ENCODE results near the gene MFN1. TPM values are rescaled to one million over a fixed set of nuclear protein-coding genes. Genes with fewer than 3 reads are reported as not detected.

MFN1 gene
- polyA plus RNA-seq, 1 experiment = 63.0 TPM

DNA sequence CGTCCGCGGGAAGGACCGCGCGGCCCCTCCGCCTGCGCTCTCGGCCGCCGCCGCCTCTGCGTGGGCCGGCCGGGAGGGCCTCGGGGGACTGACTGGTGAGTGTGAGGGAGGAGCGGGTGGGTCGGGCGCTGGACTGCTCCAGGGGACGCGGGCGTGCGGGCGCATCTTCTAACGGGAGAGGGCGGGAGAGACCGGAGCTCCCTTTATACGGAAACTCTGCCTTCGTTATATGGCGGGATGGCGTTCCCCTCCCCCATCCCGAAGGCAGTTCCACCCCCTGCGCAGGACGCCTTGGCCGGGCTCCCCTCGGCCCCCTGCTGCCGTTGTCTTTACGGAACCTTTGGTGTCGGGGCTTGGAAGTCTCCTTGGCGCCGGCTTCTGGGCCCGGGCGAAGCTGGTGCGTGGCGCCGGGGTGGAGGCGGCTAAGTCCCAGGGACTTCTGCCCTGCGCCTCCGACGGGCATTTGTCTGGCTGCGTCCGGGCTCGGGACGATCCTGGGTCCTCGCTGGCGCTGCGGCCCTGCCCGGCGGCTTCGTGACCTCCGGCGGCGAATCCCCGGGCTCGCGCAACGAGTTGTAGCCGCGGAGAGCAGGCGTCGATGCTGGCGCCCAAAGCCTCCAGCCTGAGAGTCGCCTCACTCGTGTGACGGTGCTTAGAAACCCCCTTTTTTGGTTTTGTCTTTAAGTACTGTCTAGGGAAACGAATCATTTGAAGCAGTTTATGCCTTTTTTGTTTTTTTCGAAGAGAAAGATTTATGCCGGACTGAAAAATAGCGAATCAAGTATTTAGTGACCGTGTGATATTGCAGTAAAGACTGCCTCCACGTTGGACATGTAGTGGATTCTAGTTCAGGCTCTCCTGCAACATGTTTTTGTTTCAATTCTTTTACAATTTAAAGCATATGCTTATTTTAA is 24.1 kb upstream of the MFN1 start:
- peak overlapping the region; percentile 82 for H3K4me3 ChIP-seq (ENCODE audit: low read depth, low read length)
- H3K27me3 ChIP-seq (ENCODE audit: control insufficient read depth, insufficient read depth, low read length) = no peaks in the 10 kb centered on the region
- DNase-seq (ENCODE audit: low read depth, low spot score) = no peak
- CTCF ChIA-PET = interaction anchor here (0.6 to 2.1 kb wide), 10 partner anchors 176 to 308 kb away, joined by 3 to 7 read pairs (median 4); partner anchors contain the start of gene ACTL6A
- TF ChIP-seq, protein P1, sequence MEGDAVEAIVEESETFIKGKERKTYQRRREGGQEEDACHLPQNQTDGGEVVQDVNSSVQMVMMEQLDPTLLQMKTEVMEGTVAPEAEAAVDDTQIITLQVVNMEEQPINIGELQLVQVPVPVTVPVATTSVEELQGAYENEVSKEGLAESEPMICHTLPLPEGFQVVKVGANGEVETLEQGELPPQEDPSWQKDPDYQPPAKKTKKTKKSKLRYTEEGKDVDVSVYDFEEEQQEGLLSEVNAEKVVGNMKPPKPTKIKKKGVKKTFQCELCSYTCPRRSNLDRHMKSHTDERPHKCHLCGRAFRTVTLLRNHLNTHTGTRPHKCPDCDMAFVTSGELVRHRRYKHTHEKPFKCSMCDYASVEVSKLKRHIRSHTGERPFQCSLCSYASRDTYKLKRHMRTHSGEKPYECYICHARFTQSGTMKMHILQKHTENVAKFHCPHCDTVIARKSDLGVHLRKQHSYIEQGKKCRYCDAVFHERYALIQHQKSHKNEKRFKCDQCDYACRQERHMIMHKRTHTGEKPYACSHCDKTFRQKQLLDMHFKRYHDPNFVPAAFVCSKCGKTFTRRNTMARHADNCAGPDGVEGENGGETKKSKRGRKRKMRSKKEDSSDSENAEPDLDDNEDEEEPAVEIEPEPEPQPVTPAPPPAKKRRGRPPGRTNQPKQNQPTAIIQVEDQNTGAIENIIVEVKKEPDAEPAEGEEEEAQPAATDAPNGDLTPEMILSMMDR (IDR thresholded peaks at IDR 0.05; ENCODE audit: low read depth, low read length) = no peak
- peaks cover 3% of the 10 kb centered on the region; the same call in 1 of the 2 replicates for H3K9me3 ChIP-seq (ENCODE audit: control insufficient read depth, insufficient read depth, low read length)
- H3K27ac ChIP-seq (ENCODE audit: low read depth, low read length) = peak overlapping the region; percentile 86
- POLR2A ChIA-PET = interaction anchor here (0.6 to 1.5 kb wide), 3 partner anchors 23 to 102 kb away, joined by 3 to 6 read pairs (median 4); no protein-coding TSS in a partner anchor

DNA sequence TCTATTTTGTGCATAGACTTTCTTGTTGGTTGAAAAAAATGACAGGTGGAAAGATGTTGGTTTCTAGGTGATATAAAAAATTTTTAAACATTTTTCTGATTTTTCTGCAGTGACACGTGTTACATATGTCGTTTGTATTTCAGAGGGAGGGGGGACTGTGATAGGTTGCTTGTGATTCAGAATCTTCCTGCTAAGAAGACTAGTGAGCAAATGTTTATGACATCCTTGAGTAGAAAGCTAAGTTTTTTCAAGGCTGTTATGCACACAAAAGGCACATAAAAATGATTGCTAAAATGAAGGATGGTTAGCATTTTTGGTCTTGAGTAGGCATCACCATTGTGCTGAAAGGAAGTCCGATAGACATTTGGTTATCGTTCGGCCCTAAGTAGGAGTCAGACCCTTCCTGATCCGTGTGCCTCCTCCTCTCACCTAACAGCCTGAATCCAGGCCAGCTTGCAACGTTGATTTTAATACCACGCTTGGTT is 23.2 kb upstream of the MFN1 start:
- TF ChIP-seq, protein P1 (IDR thresholded peaks at IDR 0.05; ENCODE audit: low read depth, low read length) = no peak
- CTCF ChIA-PET = interaction anchor here (0.6 to 2.1 kb wide), 8 partner anchors 177 to 309 kb away, joined by 3 to 7 read pairs (median 4); no protein-coding TSS in a partner anchor
- peak overlapping the region; percentile 12 for H3K27ac ChIP-seq (ENCODE audit: low read depth, low read length)
- POLR2A ChIA-PET = interaction anchor here (1.5 kb wide), 1 partner anchor 22 kb away, joined by 4 read pairs; no protein-coding TSS in a partner anchor
- H3K9me3 ChIP-seq (ENCODE audit: control insufficient read depth, insufficient read depth, low read length) = peaks cover 3% of the 10 kb centered on the region; the same call in 1 of the 2 replicates
- no peaks in the 10 kb centered on the region for H3K27me3 ChIP-seq (ENCODE audit: control insufficient read depth, insufficient read depth, low read length)
- H3K4me3 ChIP-seq (ENCODE audit: low read depth, low read length) = peak overlapping the region; percentile 82
- DNase-seq (ENCODE audit: low read depth, low spot score) = no peak

DNA sequence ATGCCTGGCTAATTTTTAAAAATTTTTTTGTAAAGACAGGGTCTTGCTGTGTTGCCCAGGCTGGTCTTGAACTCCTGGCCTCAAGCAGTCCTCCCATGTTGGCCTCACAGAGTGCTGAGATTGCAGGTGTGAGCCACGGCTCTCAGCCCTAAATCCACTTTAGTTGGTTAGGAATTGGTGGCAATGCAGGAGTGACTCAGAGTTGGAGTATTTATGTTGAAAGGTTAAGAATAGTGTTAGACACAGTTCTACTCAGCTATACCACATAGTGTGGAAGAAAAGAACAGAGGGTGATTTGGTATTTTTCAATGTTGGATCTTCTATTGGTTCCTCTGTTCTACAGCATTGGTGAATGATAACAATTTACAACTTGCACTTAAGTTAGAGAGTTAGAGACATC is 17.1 kb upstream of the MFN1 start:
- Histone ChIP-seq H3K9me3 (ENCODE audit: control insufficient read depth, insufficient read depth, low read length) (no peaks in the 10 kb centered on the region), H3K4me3 (ENCODE audit: low read depth, low read length) (no peak overlapping the region), H3K27ac (ENCODE audit: low read depth, low read length) (no peak overlapping the region), H3K27me3 (ENCODE audit: control insufficient read depth, insufficient read depth, low read length) (no peaks in the 10 kb centered on the region)
- ChIA-PET CTCF (interaction anchor here (1.5 kb wide), 1 partner anchor 315 kb away, joined by 3 read pairs; no protein-coding TSS in a partner anchor), POLR2A (interaction anchor here (1.2 kb wide), 1 partner anchor 16 kb away, joined by 3 read pairs; no protein-coding TSS in a partner anchor)
- DNase-seq (ENCODE audit: low read depth, low spot score) = no peak
- TF ChIP-seq, protein P1 (IDR thresholded peaks at IDR 0.05; ENCODE audit: low read depth, low read length) = no peak

DNA sequence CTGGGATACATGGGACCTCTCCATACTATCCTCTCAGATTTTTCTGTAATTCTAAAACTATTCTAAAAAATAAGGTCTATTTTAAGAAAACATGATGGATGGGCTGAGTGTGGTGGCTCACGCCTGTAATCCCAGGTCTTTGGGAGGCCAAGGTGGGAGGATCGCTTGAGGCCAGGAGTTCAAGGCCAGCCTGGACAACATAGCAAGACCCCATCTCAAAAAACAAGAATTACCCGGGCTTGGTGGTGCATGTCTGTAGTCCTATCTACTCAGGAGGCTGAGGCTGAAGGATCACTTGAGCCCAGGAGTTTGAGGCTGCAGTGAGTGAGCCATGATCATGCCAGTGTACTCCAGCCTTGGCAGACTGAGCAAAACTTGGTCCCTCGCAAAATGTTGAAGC is 15.3 kb upstream of the MFN1 start:
- TF ChIP-seq, protein P1 (IDR thresholded peaks at IDR 0.05; ENCODE audit: low read depth, low read length) = no peak
- H3K27ac ChIP-seq (ENCODE audit: low read depth, low read length) = no peak overlapping the region
- CTCF ChIA-PET = no interaction called here
- no peak for DNase-seq (ENCODE audit: low read depth, low spot score)
- H3K4me3 ChIP-seq (ENCODE audit: low read depth, low read length) = no peak overlapping the region
- POLR2A ChIA-PET = no interaction called here
- no peaks in the 10 kb centered on the region for H3K9me3 ChIP-seq (ENCODE audit: control insufficient read depth, insufficient read depth, low read length)
- no peaks in the 10 kb centered on the region for H3K27me3 ChIP-seq (ENCODE audit: control insufficient read depth, insufficient read depth, low read length)

DNA sequence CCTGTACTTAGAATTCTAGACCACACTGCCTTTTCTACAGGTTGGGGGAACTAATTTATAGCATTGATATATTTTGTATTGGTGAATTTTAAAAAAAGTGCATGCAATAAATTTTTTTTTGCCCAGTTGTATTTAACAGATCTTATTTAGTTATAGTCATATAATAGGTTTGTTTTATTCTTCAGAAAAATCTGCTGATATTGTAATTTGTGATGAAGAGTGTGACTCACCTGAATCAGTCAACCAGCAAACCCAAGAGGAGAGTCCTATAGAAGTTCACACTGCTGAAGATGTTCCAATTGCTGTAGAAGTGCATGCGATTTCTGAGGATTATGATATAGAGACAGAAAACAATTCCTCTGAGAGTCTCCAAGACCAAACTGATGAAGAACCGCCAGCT is 14.4 kb upstream of the MFN1 start:
- TF ChIP-seq, protein P1 (IDR thresholded peaks at IDR 0.05; ENCODE audit: low read depth, low read length) = no peak
- CTCF ChIA-PET = no interaction called here
- no peak overlapping the region for H3K27ac ChIP-seq (ENCODE audit: low read depth, low read length)

More for the DNA sequence above, 14.4 kb upstream of the MFN1 start:
- DNase-seq (ENCODE audit: low read depth, low spot score) = no peak
- Histone ChIP-seq H3K9me3 (ENCODE audit: control insufficient read depth, insufficient read depth, low read length) (no peaks in the 10 kb centered on the region), H3K27me3 (ENCODE audit: control insufficient read depth, insufficient read depth, low read length) (no peaks in the 10 kb centered on the region), H3K4me3 (ENCODE audit: low read depth, low read length) (no peak overlapping the region)
- POLR2A ChIA-PET = no interaction called here

All from AG04450 (cell line).